K562 (cell line): ENCODE measurements around the gene CPLANE2. TPM values are rescaled to one million over a fixed set of nuclear protein-coding genes. Genes with fewer than 3 reads are reported as not detected.

Experiments
- CBX8 ChIP-seq: fragments of 200-600 bp; sonication (generic); IDR thresholded peaks from 2 replicates; pipeline ENCODE4 v1.6.1; 2012; ENCODE audit warnings: borderline replicate concordance, mixed run types, low read depth, mild to moderate bottlenecking, moderate library complexity, mixed read lengths, low read length, control low read depth, inconsistent platforms; ENCODE audit not compliant: poor library complexity, severe bottlenecking; ENCODE audit errors: extremely low read depth
- CHCHD3 ChIP-seq: fragments of 250-450 bp; sonication (Bioruptor Pico); IDR thresholded peaks from 2 replicates; pipeline ENCODE4 v2.1.2; 2022; ENCODE audit warnings: mild to moderate bottlenecking
- DEAF1 ChIP-seq: fragments of 450-650 bp; formaldehyde crosslinking; IDR thresholded peaks from 2 replicates; pipeline ENCODE4 v1.4.0; 2020; ENCODE audit warnings: mild to moderate bottlenecking, moderate library complexity
- ELF1 ChIP-seq: fragments of 200-800 bp; sonication (Bioruptor generic); IDR thresholded peaks from 2 replicates; pipeline ENCODE4 v1.6.1; 2016; ENCODE audit warnings: missing genetic modification characterization, missing compliant biosample characterization
- HIVEP1 ChIP-seq: fragments of 250-450 bp; sonication (Bioruptor Pico); IDR thresholded peaks from 2 replicates; pipeline ENCODE4 v1.4.0; 2020; ENCODE audit warnings: mild to moderate bottlenecking
- HNRNPL ChIP-seq: fragments of 200-400 bp; formaldehyde crosslinking; IDR thresholded peaks from 2 replicates; pipeline ENCODE4 v1.6.1; 2017; ENCODE audit warnings: low read depth, mild to moderate bottlenecking, low read length
- L3MBTL2 ChIP-seq: fragments of 450-650 bp; IDR thresholded peaks from 2 replicates; pipeline ENCODE4 v1.6.1; 2016; ENCODE audit warnings: mild to moderate bottlenecking, moderate library complexity
- NCOR1 ChIP-seq: fragments of 450-650 bp; IDR thresholded peaks from 2 replicates; pipeline ENCODE4 v1.6.1; 2016; ENCODE audit warnings: mild to moderate bottlenecking, moderate library complexity
- SAFB2 ChIP-seq: fragments of 200-400 bp; formaldehyde crosslinking; IDR thresholded peaks from 2 replicates; pipeline ENCODE4 v1.6.1; 2018; ENCODE audit warnings: borderline replicate concordance, low read length, low read depth, moderate library complexity; ENCODE audit not compliant: severe bottlenecking
- SIN3A ChIP-seq, 2 experiments: fragments of 150-350 bp in 1 of 2; IDR thresholded peaks; 2 replicates each; pipeline ENCODE4 v1.6.1; 2011 to 2016; ENCODE audit warnings: borderline replicate concordance in 2 of 2, low read depth in 2 of 2, low read length in 2 of 2, mild to moderate bottlenecking in 2 of 2, moderate library complexity in 2 of 2; ENCODE audit not compliant: control insufficient read depth in 1 of 2
- polyA plus RNA-seq, 8 experiments: library from polyadenylated mRNA; depleted of rRNA in 4 of 8; stranded (reverse) in 5 of 8; unstranded in 3 of 8; fragments of >200 nt; fragmentation: Nextera tagmentation in 2 of 8; fragmentation: Illumina TruSeq in 1 of 8; extraction: Ambion mirVana in 2 of 8; extraction: Trizol in 1 of 8; gene quantifications; 2 replicates each; pipeline versions ENCODE4 v1.2.1 to v1.2.3, GENCODE V29; 2011 to 2014; ENCODE audit warnings: inconsistent platforms in 1 of 8, missing spikeins in 1 of 8
- total RNA-seq, 7 experiments: library from RNA; depleted of rRNA in 6 of 7; stranded (reverse); fragments of >200 nt in 6 of 7; fragmentation: Illumina TruSeq in 2 of 7; extraction: Trizol in 2 of 7; gene quantifications; 2 replicates each; pipeline versions ENCODE4 v1.2.1 to v1.2.3, GENCODE V29; 2011 to 2021; ENCODE audit warnings: low replicate concordance in 1 of 7
- TF ChIP-seq, protein P1 (sequence below): fragments of 450-650 bp; IDR thresholded peaks from 2 replicates; pipeline ENCODE4 v1.6.1; 2016; ENCODE audit warnings: mild to moderate bottlenecking, moderate library complexity
- TF ChIP-seq, protein P2 (sequence below): IDR thresholded peaks from 2 replicates; pipeline ENCODE4 v1.6.1; 2011; ENCODE audit warnings: borderline replicate concordance, low read depth, mild to moderate bottlenecking, moderate library complexity, low read length; ENCODE audit not compliant: insufficient read depth, poor library complexity, severe bottlenecking

The CPLANE2 gene
- total and polyA plus RNA-seq, 9 of the 15 experiments (the other 6 are each of a cell fraction or from before 2014, with no cell fraction given) = 0.17 to 20.9 (median 8.1) TPM

DNA sequence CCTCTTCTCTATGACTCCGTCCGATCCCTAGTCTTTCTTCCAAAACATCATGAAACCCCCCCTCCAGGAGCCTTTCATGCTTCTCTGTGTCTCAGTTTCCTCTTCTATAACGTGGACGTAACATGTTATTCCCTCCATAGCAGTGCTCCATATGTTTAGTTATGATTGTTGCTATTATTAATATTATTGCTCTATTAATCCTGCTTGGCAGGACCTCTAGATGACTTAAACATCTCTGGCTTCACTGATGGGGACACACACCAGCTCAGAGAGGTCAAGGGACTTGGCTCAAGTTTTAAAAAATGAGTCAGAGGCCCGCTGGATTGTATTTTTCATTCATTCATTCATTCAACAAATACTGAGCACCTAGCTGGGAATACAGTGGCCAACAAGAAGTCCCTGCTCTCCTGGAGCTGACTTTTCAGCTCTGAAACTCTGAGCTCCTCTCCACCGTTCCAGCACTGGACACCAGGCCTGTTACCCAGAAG is 404 bp upstream of the CPLANE2 start (continued):
- no peak for TF ChIP-seq HIVEP1 (CRISPR knock-in tag)
- TF ChIP-seq L3MBTL2 = peak; percentile 34
- no peak for TF ChIP-seq SAFB2
- TF ChIP-seq, protein P1, sequence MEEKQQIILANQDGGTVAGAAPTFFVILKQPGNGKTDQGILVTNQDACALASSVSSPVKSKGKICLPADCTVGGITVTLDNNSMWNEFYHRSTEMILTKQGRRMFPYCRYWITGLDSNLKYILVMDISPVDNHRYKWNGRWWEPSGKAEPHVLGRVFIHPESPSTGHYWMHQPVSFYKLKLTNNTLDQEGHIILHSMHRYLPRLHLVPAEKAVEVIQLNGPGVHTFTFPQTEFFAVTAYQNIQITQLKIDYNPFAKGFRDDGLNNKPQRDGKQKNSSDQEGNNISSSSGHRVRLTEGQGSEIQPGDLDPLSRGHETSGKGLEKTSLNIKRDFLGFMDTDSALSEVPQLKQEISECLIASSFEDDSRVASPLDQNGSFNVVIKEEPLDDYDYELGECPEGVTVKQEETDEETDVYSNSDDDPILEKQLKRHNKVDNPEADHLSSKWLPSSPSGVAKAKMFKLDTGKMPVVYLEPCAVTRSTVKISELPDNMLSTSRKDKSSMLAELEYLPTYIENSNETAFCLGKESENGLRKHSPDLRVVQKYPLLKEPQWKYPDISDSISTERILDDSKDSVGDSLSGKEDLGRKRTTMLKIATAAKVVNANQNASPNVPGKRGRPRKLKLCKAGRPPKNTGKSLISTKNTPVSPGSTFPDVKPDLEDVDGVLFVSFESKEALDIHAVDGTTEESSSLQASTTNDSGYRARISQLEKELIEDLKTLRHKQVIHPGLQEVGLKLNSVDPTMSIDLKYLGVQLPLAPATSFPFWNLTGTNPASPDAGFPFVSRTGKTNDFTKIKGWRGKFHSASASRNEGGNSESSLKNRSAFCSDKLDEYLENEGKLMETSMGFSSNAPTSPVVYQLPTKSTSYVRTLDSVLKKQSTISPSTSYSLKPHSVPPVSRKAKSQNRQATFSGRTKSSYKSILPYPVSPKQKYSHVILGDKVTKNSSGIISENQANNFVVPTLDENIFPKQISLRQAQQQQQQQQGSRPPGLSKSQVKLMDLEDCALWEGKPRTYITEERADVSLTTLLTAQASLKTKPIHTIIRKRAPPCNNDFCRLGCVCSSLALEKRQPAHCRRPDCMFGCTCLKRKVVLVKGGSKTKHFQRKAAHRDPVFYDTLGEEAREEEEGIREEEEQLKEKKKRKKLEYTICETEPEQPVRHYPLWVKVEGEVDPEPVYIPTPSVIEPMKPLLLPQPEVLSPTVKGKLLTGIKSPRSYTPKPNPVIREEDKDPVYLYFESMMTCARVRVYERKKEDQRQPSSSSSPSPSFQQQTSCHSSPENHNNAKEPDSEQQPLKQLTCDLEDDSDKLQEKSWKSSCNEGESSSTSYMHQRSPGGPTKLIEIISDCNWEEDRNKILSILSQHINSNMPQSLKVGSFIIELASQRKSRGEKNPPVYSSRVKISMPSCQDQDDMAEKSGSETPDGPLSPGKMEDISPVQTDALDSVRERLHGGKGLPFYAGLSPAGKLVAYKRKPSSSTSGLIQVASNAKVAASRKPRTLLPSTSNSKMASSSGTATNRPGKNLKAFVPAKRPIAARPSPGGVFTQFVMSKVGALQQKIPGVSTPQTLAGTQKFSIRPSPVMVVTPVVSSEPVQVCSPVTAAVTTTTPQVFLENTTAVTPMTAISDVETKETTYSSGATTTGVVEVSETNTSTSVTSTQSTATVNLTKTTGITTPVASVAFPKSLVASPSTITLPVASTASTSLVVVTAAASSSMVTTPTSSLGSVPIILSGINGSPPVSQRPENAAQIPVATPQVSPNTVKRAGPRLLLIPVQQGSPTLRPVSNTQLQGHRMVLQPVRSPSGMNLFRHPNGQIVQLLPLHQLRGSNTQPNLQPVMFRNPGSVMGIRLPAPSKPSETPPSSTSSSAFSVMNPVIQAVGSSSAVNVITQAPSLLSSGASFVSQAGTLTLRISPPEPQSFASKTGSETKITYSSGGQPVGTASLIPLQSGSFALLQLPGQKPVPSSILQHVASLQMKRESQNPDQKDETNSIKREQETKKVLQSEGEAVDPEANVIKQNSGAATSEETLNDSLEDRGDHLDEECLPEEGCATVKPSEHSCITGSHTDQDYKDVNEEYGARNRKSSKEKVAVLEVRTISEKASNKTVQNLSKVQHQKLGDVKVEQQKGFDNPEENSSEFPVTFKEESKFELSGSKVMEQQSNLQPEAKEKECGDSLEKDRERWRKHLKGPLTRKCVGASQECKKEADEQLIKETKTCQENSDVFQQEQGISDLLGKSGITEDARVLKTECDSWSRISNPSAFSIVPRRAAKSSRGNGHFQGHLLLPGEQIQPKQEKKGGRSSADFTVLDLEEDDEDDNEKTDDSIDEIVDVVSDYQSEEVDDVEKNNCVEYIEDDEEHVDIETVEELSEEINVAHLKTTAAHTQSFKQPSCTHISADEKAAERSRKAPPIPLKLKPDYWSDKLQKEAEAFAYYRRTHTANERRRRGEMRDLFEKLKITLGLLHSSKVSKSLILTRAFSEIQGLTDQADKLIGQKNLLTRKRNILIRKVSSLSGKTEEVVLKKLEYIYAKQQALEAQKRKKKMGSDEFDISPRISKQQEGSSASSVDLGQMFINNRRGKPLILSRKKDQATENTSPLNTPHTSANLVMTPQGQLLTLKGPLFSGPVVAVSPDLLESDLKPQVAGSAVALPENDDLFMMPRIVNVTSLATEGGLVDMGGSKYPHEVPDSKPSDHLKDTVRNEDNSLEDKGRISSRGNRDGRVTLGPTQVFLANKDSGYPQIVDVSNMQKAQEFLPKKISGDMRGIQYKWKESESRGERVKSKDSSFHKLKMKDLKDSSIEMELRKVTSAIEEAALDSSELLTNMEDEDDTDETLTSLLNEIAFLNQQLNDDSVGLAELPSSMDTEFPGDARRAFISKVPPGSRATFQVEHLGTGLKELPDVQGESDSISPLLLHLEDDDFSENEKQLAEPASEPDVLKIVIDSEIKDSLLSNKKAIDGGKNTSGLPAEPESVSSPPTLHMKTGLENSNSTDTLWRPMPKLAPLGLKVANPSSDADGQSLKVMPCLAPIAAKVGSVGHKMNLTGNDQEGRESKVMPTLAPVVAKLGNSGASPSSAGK = no peak; the same call in 1 of the 2 replicates
- no peak for TF ChIP-seq SIN3A (IDR thresholded peaks at IDR 0.05; ENCODE audit: borderline replicate concordance in 2 of 2, control insufficient read depth in 1 of 2, low read depth in 2 of 2, low read length in 2 of 2)
- TF ChIP-seq CBX8 = no peak
- TF ChIP-seq ELF1 (tag) = peak; percentile 75; the same call in 1 of the 2 replicates
- TF ChIP-seq, protein P2, sequence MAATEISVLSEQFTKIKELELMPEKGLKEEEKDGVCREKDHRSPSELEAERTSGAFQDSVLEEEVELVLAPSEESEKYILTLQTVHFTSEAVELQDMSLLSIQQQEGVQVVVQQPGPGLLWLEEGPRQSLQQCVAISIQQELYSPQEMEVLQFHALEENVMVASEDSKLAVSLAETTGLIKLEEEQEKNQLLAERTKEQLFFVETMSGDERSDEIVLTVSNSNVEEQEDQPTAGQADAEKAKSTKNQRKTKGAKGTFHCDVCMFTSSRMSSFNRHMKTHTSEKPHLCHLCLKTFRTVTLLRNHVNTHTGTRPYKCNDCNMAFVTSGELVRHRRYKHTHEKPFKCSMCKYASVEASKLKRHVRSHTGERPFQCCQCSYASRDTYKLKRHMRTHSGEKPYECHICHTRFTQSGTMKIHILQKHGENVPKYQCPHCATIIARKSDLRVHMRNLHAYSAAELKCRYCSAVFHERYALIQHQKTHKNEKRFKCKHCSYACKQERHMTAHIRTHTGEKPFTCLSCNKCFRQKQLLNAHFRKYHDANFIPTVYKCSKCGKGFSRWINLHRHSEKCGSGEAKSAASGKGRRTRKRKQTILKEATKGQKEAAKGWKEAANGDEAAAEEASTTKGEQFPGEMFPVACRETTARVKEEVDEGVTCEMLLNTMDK = no peak
- TF ChIP-seq NCOR1 = 0 out of 2 replicates have a peak, but pooled peaks have one; percentile 4
- no peak for TF ChIP-seq CHCHD3
- no peak for TF ChIP-seq DEAF1 (CRISPR knock-in tag)
- no peak for TF ChIP-seq HNRNPL
